ENCODE results near the gene TUBB2B.

Gene TUBB2B

GRCh38 chr6:3227363-3228045, at the start of gene TUBB2B:
TSS of gene TUBB2B (minus strand) at chr6:3227653. CDS start at chr6:3227543, 110 bp downstream.
- in situ Hi-C loops (cut with MboI; ENCODE audit: low sequenced_read_pairs), result no loop called here

DNA sequence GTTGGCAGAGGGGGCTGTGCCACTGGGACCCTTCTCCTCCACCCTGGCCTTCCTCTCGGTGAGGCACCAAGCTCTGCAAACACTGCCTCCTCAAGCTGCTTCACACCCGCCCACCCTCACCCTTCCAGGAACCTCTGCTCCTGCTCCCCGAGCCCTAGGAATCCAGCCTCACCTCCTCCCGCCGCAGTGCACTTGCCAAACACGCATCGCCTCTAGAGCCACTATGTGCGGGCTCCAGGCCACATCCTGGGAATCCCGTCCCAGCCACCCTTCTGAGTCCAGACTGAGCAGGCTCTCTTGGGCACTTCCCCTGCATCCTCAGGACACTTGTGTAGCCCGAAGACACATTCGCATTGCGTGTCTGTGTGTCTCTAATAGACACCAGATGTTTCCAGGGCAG, 49.8 kb upstream of the TUBB2B start:
- in situ Hi-C loops (cut with MboI; ENCODE audit: low sequenced_read_pairs), result loop anchor here (10.0 kb wide), 1 partner anchor 458 kb away; no protein-coding TSS in a partner anchor

- in situ Hi-C loops (cut with MboI; ENCODE audit: low sequenced_read_pairs), result loop anchor here (10.0 kb wide), 1 partner anchor 458 kb away; no protein-coding TSS in a partner anchor
These were observed 49.0 kb upstream of the TUBB2B start for GRCh38 chr6:3276174-3277167.

GRCh38 chr6:3273707-3274521, 46.5 kb upstream of the TUBB2B start:
- in situ Hi-C loops (cut with MboI; ENCODE audit: low sequenced_read_pairs), result loop anchor here (10.0 to 25.0 kb wide), 2 partner anchors 287 to 461 kb away; partner anchors contain the start of gene NQO2

DNA sequence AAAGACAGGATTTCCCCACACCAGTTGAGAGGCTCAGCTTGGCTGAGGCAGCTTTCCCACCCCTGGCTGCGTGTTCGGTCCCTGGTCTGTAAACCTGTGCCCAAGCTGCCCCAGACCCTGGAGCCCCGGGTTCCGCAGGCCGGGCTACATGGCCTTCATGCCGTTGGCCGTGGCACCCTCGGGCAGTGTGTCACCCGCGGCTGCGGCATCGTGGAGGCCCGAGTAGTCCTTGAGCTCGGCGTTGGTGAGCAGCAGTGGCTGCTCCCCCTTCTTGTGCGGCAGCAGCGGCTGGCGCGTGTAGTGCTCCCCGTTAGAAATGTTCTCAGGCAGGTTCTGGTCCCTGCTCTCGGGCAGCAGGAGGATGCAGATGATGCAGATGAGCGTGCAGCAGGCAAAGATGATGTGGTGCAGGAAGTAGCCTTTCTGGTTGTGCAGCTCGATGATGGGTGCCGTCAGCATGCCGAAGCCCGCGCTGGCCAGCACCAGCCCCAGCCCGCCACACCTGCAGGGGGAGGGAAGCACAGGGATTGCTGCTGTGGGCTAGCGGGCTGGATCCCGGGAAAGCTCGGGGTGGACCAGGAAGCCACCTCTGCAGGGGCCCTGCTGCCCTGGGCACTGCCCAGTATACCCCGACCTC, 45.6 kb upstream of the TUBB2B start:
- in situ Hi-C loops (cut with MboI; ENCODE audit: low sequenced_read_pairs), result loop anchor here (10.0 to 25.0 kb wide), 2 partner anchors 286 to 462 kb away; partner anchors contain the start of gene NQO2

DNA sequence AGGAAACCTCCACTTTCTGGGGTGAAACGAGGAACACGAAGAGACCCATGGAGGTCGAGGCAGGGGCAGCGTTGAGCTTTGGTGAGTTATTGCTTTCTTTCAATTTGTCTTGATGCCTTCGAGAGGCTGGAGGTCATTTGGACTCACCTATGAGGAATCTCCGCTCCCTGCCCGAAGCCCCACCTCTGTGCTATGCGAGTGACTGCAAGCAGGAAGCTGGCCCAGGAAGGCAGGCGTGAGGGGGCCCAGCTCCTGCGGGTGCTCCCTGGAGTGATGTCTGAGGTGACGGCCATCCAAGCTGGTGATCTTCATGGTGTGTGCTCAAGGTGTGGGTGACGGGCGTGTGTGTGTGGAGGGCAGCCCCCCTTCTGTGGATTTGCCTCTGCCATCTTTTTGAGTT, 44.3 kb upstream of the TUBB2B start:
- in situ Hi-C loops (cut with MboI; ENCODE audit: low sequenced_read_pairs), result loop anchor here (10.0 to 25.0 kb wide), 2 partner anchors 284 to 463 kb away; partner anchors contain the start of gene NQO2

GRCh38 chr6:3270258-3270657, 42.8 kb upstream of the TUBB2B start:
- in situ Hi-C loops (cut with MboI; ENCODE audit: low sequenced_read_pairs), result loop anchor here (10.0 to 25.0 kb wide), 2 partner anchors 283 to 465 kb away; partner anchors contain the start of gene NQO2

DNA sequence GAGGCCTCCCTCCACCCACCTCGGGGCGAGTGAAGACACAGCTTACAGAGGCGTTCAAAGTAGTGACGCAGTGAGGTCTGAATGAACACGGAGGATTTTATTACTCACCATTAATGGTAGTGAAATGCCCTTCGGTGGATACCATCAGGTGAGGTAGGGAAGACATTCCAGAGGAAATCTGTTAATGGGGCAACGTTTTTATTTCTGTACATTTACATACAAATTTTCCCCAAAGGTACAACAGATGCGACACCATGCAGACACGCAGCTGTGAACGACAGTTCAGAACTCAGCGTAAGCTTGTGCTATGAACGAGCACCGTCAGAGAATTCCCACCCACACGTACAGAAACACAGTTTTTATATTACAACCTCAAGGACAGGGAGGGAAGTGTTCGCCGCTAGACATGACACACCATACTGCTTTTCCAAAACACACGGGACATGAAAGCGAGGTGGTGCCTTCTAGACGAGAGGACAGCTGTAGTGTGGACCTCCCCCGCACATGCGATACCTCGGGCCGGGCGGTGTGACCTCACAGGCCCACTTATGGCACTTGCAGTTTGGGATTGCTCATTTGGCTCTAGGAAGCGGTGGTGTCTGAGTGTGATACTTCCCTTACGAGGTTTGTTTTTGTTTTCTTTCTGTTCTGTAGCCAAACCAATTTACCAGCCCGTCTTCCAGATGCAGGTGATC, 42.0 kb upstream of the TUBB2B start:
- in situ Hi-C loops (cut with MboI; ENCODE audit: low sequenced_read_pairs), result loop anchor here (25.0 kb wide), 1 partner anchor 282 kb away; the partner anchor contains the start of gene NQO2

- in situ Hi-C loops (cut with MboI; ENCODE audit: low sequenced_read_pairs), result loop anchor here (25.0 kb wide), 1 partner anchor 281 kb away; the partner anchor contains the start of gene NQO2
These were observed 41.2 kb upstream of the TUBB2B start for GRCh38 chr6:3268680-3269079.

DNA sequence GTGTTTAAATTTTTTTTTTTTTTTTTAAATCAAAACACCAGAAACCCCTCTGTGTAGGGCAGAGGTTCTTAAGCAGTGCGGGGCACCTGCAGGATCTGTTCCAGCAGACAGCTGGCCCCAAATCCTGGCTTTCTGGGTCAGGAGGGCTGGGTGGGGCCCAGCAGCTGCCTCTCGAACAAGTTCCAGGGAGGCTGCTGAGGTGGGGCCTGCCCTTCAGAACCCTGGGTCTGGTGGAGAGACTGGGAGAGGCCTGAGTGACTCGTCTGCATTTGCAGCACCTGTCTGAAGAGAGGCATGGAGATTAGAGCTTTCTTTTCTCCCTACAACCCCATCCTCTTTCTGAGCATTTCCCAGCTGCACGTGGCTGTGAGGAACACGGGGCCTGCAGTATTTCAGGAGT, 39.7 kb upstream of the TUBB2B start:
- in situ Hi-C loops (cut with MboI; ENCODE audit: low sequenced_read_pairs), result loop anchor here (25.0 kb wide), 1 partner anchor 280 kb away; the partner anchor contains the start of gene NQO2

- in situ Hi-C loops (cut with MboI; ENCODE audit: low sequenced_read_pairs), result loop anchor here (25.0 kb wide), 1 partner anchor 279 kb away; the partner anchor contains the start of gene NQO2
These were observed 38.7 kb upstream of the TUBB2B start for GRCh38 chr6:3266170-3266569.

DNA sequence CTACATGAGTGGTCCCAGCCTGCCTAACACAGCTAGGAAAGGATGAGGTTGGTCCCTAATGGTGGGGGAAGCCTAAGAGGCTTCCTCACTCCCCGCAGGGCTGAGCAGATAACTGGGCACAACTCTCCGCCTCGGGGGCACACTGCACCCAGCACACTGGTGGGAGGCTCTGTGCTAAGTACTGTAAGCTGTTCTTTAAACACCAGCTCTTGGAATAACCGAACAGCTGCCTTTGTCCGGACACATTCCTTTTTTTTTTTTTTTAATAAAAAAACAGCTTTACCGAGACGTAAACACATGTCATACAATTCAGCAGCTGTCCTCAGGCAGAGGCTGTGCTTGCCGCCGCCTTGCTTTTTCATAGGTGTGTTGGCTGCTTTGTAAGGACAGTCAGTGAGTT, 38.2 kb upstream of the TUBB2B start:
- in situ Hi-C loops (cut with MboI; ENCODE audit: low sequenced_read_pairs), result loop anchor here (25.0 kb wide), 1 partner anchor 278 kb away; the partner anchor contains the start of gene NQO2

DNA sequence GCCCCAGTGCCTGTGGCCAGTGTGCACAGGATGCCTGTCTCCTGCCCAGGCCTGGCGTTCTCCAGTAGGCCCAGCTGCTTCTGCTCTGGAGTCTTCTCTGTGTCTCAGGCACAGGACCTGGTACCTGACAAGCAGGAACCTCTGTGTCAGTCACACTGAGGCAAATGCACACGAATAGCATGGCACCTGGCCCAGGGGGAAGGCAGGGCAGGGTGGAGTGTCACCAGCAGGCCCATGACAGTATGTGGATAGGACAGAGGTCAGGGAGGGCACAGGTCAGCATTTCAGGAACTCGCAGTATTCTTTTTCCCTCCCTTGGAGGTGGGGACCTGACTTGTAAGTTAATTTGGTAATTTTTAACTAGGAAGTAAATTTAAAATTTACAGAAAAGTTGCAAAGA, 36.9 kb upstream of the TUBB2B start:
- in situ Hi-C loops (cut with MboI; ENCODE audit: low sequenced_read_pairs), result loop anchor here (25.0 kb wide), 1 partner anchor 277 kb away; the partner anchor contains the start of gene NQO2

DNA sequence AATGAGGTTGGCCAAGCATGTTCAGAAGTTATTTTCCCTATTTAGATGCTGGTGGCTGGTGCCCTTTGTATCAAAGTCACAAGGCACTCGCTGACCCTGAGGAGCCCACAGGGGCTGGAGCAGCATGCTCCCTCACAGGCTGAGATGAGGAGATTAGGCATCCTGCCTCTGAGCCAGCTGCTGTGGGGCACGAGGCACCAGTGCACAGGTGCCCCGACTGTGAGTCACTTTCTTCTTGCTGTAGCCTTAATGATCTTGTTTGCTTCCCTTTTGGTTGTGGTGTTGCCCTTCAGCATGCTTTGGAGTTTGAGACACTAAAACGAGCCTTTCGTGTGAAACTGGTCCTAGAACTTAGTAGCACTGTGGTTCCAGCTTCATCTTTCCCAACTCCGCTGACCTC, 35.6 kb upstream of the TUBB2B start:
- in situ Hi-C loops (cut with MboI; ENCODE audit: low sequenced_read_pairs), result loop anchor here (25.0 kb wide), 1 partner anchor 276 kb away; the partner anchor contains the start of gene NQO2

DNA sequence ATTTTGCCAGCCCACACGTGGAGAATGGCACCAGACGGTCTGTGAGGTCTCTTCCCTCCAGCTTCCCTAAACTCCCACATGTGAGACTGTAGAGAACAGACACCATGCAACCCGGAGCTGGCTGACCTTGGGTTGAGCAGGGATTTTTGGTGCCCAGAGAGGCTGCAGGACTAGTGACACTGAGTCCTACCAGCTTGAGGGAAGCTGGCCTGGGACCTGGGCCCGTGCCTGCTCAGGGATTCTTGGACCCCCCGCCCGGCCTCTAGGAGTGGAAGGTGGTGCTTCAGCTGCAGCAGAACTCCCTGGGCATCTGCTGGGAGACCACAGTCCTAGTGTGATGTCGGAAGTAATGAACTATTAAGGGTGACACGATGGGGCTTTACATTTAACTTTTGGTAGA, 34.5 kb upstream of the TUBB2B start:
- in situ Hi-C loops (cut with MboI; ENCODE audit: low sequenced_read_pairs), result loop anchor here (25.0 kb wide), 1 partner anchor 275 kb away; the partner anchor contains the start of gene NQO2

DNA sequence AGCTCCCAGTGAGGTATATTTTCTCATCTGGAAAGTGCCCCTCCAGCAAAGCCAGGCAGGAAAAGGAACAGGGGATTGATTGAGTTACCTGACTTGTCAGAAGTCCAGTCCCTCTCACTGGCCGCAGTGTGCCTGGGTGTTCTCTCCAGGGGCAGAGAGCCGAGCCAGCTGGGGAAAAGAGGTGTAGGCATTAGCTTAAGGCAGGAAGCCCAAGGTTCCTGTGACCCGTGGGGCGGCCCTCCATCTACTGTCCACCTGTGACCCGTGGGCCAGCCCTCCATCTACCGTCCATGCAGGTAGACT, 34.0 kb upstream of the TUBB2B start:
- in situ Hi-C loops (cut with MboI; ENCODE audit: low sequenced_read_pairs), result loop anchor here (25.0 kb wide), 1 partner anchor 274 kb away; the partner anchor contains the start of gene NQO2

DNA sequence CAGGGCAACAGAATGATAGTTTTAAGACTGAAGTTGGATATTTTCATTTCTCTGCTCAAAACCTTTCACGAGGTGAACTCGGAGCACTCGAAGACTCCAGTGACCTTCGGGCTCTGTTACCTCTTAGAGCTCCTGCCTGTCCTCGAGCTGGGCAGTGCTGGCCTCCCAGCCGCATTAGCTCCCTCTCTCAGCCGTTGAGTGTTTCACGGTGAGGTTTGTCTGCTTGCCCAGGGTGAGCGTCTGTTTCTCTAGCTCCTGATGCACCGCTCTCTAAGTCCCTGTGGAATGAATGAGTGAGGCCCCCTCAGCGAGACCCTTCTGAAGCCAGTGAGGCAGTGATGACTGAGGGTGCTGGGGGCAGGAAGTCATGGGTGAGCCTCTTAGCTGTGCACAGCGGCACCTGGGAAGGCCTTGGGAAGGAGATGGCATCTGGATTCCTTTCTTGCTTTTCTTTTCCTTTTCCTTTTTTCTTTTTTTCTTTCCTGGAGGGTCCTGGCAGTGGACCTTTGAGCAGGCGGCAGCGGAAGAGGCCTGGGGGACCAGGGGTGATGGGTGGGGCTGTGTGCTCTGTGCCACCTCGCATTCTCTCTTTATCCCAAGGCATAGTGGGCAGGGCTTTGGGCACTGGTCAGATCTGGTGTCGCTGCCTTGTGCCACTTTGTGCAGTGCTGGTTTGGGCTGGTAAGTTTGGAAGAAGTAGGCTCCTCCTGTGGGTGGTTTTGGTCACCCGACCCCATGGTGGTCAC, 33.5 kb upstream of the TUBB2B start:
- in situ Hi-C loops (cut with MboI; ENCODE audit: low sequenced_read_pairs), result loop anchor here (25.0 kb wide), 1 partner anchor 274 kb away; the partner anchor contains the start of gene NQO2

GRCh38 chr6:3260296-3260695, 32.8 kb upstream of the TUBB2B start:
- in situ Hi-C loops (cut with MboI; ENCODE audit: low sequenced_read_pairs), result loop anchor here (25.0 kb wide), 1 partner anchor 273 kb away; the partner anchor contains the start of gene NQO2

All from HL-60/S4 (cell line).